ENCODE measurements around the gene PTGES2. TPM values are rescaled to one million over a fixed set of nuclear protein-coding genes. Genes with fewer than 3 reads are reported as not detected.

The PTGES2 gene
- total RNA-seq, 1 donor from 2014 or later = 44.1 TPM

DNA sequence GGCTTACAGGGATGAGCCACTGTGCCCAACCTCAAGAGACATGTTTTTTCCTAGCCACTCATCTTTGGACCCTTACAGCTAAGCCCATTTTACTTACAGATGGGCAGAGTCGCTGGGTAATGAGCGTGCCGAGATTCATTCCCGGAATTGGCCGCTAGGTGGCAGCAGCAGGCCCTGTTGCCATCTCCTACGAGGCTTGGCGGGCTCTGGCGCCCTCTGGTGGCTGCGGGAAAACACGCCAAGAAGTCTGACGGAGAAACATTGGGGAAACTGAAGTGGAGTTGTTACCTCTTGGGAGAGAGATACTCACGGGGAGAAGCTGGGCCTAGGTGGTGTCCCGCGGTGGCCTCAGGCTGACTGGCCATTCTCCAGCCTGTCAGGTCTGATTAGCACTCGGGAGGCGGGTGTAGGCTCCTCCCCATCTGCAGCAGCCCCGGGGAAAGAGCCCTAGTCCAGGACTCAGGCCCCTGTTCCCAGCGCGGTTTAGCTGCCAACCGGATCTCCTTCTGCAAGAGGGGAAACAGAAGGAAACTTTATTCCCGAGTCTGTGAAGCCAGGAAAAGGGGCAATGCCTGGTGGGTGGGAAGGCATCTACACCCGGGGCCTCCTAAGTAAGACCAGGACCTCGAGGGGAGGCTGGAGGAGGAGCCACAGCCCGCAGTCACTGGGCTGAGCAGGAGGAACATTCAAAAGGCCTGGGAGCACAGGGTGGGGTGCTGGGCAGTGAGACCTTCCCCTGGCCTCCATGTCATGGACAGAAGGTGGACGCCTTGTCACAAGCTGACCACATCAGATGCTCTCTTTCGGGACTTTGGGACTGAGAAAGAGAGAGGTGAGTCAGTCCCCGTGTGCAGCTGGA, 9.7 kb downstream of the PTGES2 start:
- DNase-seq (ENCODE audit: low read depth) = peak; percentile 52
- Mint-ChIP-seq H3K9me3 (ENCODE audit: unreplicated experiment) (no peaks in the 10 kb centered on the region), H3K4me3 (ENCODE audit: unreplicated experiment) (no peak overlapping the region), H3K4me1 (ENCODE audit: low read depth, unreplicated experiment) (peaks cover 2% of the 10 kb centered on the region), H3K27ac (ENCODE audit: unreplicated experiment) (peak overlapping the region; percentile 92), H3K27me3 (ENCODE audit: low read depth, unreplicated experiment) (no peaks in the 10 kb centered on the region), H3K36me3 (ENCODE audit: low read depth, unreplicated experiment) (peaks cover 11% of the 10 kb centered on the region)
- peaks cover 3% of the 10 kb centered on the region for H3K4me1 ChIP-seq (ENCODE audit: insufficient read depth, low read length)
- H3K9ac ChIP-seq (ENCODE audit: low read length) = peak overlapping the region; percentile 33
- no peaks in the 10 kb centered on the region for H3K9me3 ChIP-seq (ENCODE audit: insufficient read depth, low read depth, low read length)
- FAIRE-seq = no peak
- H4K20me1 ChIP-seq (ENCODE audit: insufficient read depth, low read length) = peaks cover 4% of the 10 kb centered on the region
- no peaks in the 10 kb centered on the region for H3K27me3 ChIP-seq (ENCODE audit: insufficient read depth, low read length)
- no peak overlapping the region for H2AFZ ChIP-seq (ENCODE audit: low read depth, low read length)
- H3K79me2 ChIP-seq (ENCODE audit: insufficient read depth, low read length) = no peaks in the 10 kb centered on the region
- no peaks in the 10 kb centered on the region for H3K36me3 ChIP-seq (ENCODE audit: insufficient read depth, low read length)
- H3K4me2 ChIP-seq (ENCODE audit: low read length) = peak overlapping the region; percentile 54
- H3K4me3 ChIP-seq (ENCODE audit: insufficient read depth, low read depth, low read length) = no peak overlapping the region
- no peak for TF ChIP-seq EZH2 (IDR thresholded peaks at IDR 0.05; ENCODE audit: insufficient read depth, low read length)
- TF ChIP-seq, protein P1, sequence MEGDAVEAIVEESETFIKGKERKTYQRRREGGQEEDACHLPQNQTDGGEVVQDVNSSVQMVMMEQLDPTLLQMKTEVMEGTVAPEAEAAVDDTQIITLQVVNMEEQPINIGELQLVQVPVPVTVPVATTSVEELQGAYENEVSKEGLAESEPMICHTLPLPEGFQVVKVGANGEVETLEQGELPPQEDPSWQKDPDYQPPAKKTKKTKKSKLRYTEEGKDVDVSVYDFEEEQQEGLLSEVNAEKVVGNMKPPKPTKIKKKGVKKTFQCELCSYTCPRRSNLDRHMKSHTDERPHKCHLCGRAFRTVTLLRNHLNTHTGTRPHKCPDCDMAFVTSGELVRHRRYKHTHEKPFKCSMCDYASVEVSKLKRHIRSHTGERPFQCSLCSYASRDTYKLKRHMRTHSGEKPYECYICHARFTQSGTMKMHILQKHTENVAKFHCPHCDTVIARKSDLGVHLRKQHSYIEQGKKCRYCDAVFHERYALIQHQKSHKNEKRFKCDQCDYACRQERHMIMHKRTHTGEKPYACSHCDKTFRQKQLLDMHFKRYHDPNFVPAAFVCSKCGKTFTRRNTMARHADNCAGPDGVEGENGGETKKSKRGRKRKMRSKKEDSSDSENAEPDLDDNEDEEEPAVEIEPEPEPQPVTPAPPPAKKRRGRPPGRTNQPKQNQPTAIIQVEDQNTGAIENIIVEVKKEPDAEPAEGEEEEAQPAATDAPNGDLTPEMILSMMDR (IDR thresholded peaks at IDR 0.05; ENCODE audit: insufficient read depth, low read depth, low read length) = peak; percentile 100
- no peak overlapping the region for H3K27ac ChIP-seq (ENCODE audit: low read depth, low read length)

DNA sequence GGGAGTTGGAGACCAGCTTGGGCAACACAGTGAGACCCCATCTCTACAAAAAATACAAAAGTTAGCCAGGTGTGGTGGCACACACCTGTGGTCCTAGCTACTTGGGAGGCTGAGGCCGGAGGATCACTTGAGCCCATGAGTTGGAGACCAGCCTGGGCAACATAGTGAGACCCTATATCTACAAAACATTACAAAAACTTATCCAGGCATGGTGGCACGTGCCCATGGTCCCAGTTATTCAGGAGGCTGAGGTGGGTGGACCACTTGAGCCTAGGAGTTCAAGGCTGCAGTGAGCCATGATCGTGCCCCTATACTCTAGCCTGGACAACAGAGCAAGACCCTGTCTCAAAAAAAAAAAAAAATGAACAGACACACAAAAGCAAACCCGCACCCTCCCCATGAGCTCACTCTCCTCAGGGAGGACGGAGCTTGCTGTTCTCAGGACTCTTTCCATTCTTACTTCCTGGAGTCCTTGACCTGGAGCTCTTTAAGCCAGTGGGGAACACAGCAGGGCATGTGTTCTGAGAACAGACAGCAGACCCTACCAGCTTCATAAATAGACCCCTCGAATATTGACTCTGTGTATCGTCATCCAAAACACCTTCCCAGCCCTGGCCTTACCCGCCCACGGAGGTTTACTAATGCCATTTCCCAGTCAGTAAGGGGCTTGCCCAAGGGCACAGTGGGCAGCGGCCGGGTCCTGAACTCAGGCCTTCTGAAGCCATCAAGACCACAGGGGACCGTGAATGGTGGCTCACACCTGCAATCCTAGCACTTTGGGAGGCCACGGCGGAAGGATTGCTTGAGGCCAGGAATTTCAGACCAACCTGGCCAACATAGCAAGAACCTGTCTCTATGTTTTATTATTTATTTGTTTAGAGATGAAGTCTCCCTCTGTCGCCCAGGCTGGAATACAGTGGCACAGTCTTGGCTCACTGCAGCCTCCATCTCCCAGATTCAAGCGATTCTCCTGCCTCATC, 11.1 kb downstream of the PTGES2 start:
- Histone ChIP-seq H3K27ac (ENCODE audit: low read depth, low read length) (no peak overlapping the region), H4K20me1 (ENCODE audit: insufficient read depth, low read length) (peaks cover 4% of the 10 kb centered on the region), H3K36me3 (ENCODE audit: insufficient read depth, low read length) (no peaks in the 10 kb centered on the region), H3K27me3 (ENCODE audit: insufficient read depth, low read length) (no peaks in the 10 kb centered on the region), H3K4me3 (ENCODE audit: insufficient read depth, low read depth, low read length) (no peak overlapping the region), H2AFZ (ENCODE audit: low read depth, low read length) (no peak overlapping the region), H3K4me2 (ENCODE audit: low read length) (no peak overlapping the region), H3K4me1 (ENCODE audit: insufficient read depth, low read length) (peaks cover 3% of the 10 kb centered on the region), H3K79me2 (ENCODE audit: insufficient read depth, low read length) (no peaks in the 10 kb centered on the region), H3K9ac (ENCODE audit: low read length) (no peak overlapping the region), H3K9me3 (ENCODE audit: insufficient read depth, low read depth, low read length) (no peaks in the 10 kb centered on the region)
- H3K4me1 Mint-ChIP-seq (ENCODE audit: low read depth, unreplicated experiment) = peaks cover 2% of the 10 kb centered on the region
- peak overlapping the region; percentile 41 for H3K27ac Mint-ChIP-seq (ENCODE audit: unreplicated experiment)
- no peak overlapping the region for H3K4me3 Mint-ChIP-seq (ENCODE audit: unreplicated experiment)
- no peaks in the 10 kb centered on the region for H3K27me3 Mint-ChIP-seq (ENCODE audit: low read depth, unreplicated experiment)
- no peak for DNase-seq (ENCODE audit: low read depth)
- H3K36me3 Mint-ChIP-seq (ENCODE audit: low read depth, unreplicated experiment) = peaks cover 13% of the 10 kb centered on the region
- FAIRE-seq = no peak
- H3K9me3 Mint-ChIP-seq (ENCODE audit: unreplicated experiment) = no peaks in the 10 kb centered on the region
- TF ChIP-seq, protein P1 (IDR thresholded peaks at IDR 0.05; ENCODE audit: insufficient read depth, low read depth, low read length) = no peak
- TF ChIP-seq EZH2 (IDR thresholded peaks at IDR 0.05; ENCODE audit: insufficient read depth, low read length) = no peak
